ENCODE results near the gene SLC7A1.

SLC7A1 gene

GRCh38 chr13:29538652-29539040 is 56.8 kb downstream of the SLC7A1 start:
- TF ChIP-seq CTCF (IDR thresholded peaks at IDR 0.05; ENCODE audit: low read depth, low read length) = no peak
- H3K4me3 ChIP-seq (ENCODE audit: low read depth, low read length) = no peak overlapping the region

- TF ChIP-seq CTCF (IDR thresholded peaks at IDR 0.05; ENCODE audit: low read depth, low read length) = no peak
These were observed 57.5 kb downstream of the SLC7A1 start for GRCh38 chr13:29537736-29538651.

GRCh38 chr13:29536853-29537252 is 58.6 kb downstream of the SLC7A1 start:
- H3K4me3 ChIP-seq (ENCODE audit: low read depth, low read length) = no peak overlapping the region
- no peak for TF ChIP-seq CTCF (IDR thresholded peaks at IDR 0.05; ENCODE audit: low read depth, low read length)

More at GRCh38 chr13:29537736-29538651, 57.5 kb downstream of the SLC7A1 start:
- H3K4me3 ChIP-seq (ENCODE audit: low read depth, low read length) = no peak overlapping the region

- no peak overlapping the region for H3K4me3 ChIP-seq (ENCODE audit: low read depth, low read length)
- TF ChIP-seq CTCF (IDR thresholded peaks at IDR 0.05; ENCODE audit: low read depth, low read length) = no peak
These were observed 59.5 kb downstream of the SLC7A1 start for GRCh38 chr13:29535663-29536655.

- TF ChIP-seq CTCF (IDR thresholded peaks at IDR 0.05; ENCODE audit: low read depth, low read length) = no peak
- no peak overlapping the region for H3K4me3 ChIP-seq (ENCODE audit: low read depth, low read length)
These were observed 61.4 kb downstream of the SLC7A1 start for GRCh38 chr13:29534083-29534482.

GRCh38 chr13:29532821-29533220 is 62.7 kb downstream of the SLC7A1 start:
- no peak for TF ChIP-seq CTCF (IDR thresholded peaks at IDR 0.05; ENCODE audit: low read depth, low read length)
- no peak overlapping the region for H3K4me3 ChIP-seq (ENCODE audit: low read depth, low read length)

All from WI38 (cell line).